HG02759 (cell line): Measurements from ENCODE around the gene GABRD.

Source experiments
- ATAC-seq: cut with Tn5 transposase; IDR thresholded peaks from one replicate; pipeline ENCODE4 v1.9.1; 2021; ENCODE audit warnings: mild to moderate bottlenecking, moderate library complexity; ENCODE audit not compliant: unreplicated experiment

The GABRD gene

GRCh38 chr1:2016123-2016522, 3.0 kb upstream of the GABRD start:
- ATAC-seq = no peak

- no peak for ATAC-seq
Measured at GRCh38 chr1:2018217-2019171, 651 bp upstream of the GABRD start.

- ATAC-seq = no peak
Measured at GRCh38 chr1:2019571-2020309, 595 bp downstream of the GABRD start.

GRCh38 chr1:2020310-2020655, 1.1 kb downstream of the GABRD start:
- no peak for ATAC-seq

- ATAC-seq = no peak
Measured at GRCh38 chr1:2021550-2021949, 2.4 kb downstream of the GABRD start.

- ATAC-seq = no peak
Measured at GRCh38 chr1:2022063-2022770, 3.1 kb downstream of the GABRD start.

- no peak for ATAC-seq
Measured at GRCh38 chr1:2023187-2023586, 4.0 kb downstream of the GABRD start.

- ATAC-seq = no peak
Measured at GRCh38 chr1:2024451-2024850, 5.3 kb downstream of the GABRD start.

GRCh38 chr1:2024887-2025286, 5.7 kb downstream of the GABRD start:
- ATAC-seq = no peak

GRCh38 chr1:2025491-2025981, 6.4 kb downstream of the GABRD start:
- ATAC-seq = no peak

- ATAC-seq = no peak
Measured at GRCh38 chr1:2027961-2028583, 8.9 kb downstream of the GABRD start.

- ATAC-seq = no peak
Measured at GRCh38 chr1:2028870-2029560, 9.9 kb downstream of the GABRD start.

- ATAC-seq = no peak
Measured at GRCh38 chr1:2029561-2029960, 10.4 kb downstream of the GABRD start.

GRCh38 chr1:2030076-2030871, 11.1 kb downstream of the GABRD start:
- ATAC-seq = no peak

- ATAC-seq = no peak
Measured at GRCh38 chr1:2031546-2032540, 12.7 kb downstream of the GABRD start.

- ATAC-seq = no peak
Measured at GRCh38 chr1:2032737-2033136, 13.6 kb downstream of the GABRD start.

GRCh38 chr1:2033165-2033564, 14.0 kb downstream of the GABRD start:
- no peak for ATAC-seq

- no peak for ATAC-seq
Measured at GRCh38 chr1:2036287-2036686, 17.1 kb downstream of the GABRD start.
